A172 (cell line): ENCODE results near the gene ACTR5. TPM values are rescaled to one million over a fixed set of nuclear protein-coding genes. Genes with fewer than 3 reads are reported as not detected.

Source experiments
- DNase-seq: peaks from one replicate; pipeline ENCODE4 v3.0.0-alpha.2; 2015; ENCODE audit warnings: low spot score
- total RNA-seq: library from RNA; depleted of rRNA; stranded (reverse); fragments of >200 nt; shearing (Covaris generic); gene quantifications from 2 replicates; pipeline ENCODE4 v1.2.3, GENCODE V29; 2014

The ACTR5 gene
- total RNA-seq, 1 experiment from 2014 or later = 9.4 TPM

DNA sequence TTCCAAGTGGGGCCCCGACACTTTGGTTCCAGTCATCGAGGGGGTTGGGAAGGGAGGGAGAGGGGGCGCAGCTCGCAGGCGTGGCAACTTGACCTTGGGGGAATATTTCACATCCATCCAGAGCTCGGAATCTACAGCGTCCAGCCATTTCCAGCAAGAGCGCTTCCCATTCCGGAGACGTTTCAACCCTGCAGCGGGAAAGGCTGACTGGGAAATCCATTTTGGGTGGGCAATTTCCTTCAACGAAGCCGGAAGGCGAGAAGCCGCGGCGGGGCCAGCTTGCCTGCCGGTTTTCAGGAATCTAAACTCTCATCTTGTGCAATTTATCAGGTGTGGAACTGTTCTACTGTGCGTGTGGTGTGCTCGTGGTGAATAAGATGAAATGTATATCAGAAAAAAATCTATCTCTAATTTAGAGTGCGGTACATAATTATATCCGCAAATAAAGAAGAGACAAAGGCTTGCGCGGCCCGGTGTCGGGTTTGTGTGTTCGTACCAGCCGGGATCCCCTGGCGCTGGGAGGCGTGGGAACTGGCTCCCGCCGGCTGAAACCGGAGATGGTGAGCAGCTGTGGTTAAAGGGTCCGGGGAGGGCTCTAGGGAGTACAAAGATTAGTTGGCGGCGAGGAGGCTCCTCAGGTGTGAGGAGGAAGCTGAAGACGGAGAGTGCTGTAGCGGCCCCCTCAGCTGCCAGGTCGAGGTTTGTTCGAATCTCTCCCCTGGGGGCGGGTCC is 19.2 kb upstream of the ACTR5 start:
- DNase-seq = no peak

- DNase-seq = no peak
Measured at GRCh38 chr20:38729767-38730166, 18.5 kb upstream of the ACTR5 start.

- DNase-seq = no peak
Measured at GRCh38 chr20:38730167-38730988, 17.9 kb upstream of the ACTR5 start.

- DNase-seq = peak; percentile 31
Measured at GRCh38 chr20:38730989-38731737, 17.1 kb upstream of the ACTR5 start.

DNA sequence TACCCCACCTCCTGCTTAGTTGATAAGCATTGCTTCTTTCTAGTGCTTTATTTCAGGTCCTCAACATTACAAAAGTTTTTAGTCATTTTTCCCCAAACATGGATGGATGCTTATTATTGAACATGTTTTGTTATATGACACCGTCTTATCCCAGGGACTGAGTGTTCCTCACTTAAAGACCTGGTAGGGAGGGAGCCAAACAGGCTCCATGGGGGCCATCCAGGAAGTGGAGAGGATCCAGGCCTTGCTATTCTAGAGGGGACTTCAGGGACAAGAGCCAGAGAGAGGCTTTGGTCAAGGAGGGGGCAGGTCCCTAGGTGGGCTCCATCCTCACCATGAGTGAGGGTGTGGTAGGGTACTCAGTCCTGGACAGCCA is 16.5 kb upstream of the ACTR5 start:
- DNase-seq = no peak

GRCh38 chr20:38732981-38733380 is 15.3 kb upstream of the ACTR5 start:
- DNase-seq = no peak

- DNase-seq = no peak
Measured at GRCh38 chr20:38735172-38735571, 13.1 kb upstream of the ACTR5 start.

- DNase-seq = no peak
Measured at GRCh38 chr20:38737887-38738286, 10.4 kb upstream of the ACTR5 start.

DNA sequence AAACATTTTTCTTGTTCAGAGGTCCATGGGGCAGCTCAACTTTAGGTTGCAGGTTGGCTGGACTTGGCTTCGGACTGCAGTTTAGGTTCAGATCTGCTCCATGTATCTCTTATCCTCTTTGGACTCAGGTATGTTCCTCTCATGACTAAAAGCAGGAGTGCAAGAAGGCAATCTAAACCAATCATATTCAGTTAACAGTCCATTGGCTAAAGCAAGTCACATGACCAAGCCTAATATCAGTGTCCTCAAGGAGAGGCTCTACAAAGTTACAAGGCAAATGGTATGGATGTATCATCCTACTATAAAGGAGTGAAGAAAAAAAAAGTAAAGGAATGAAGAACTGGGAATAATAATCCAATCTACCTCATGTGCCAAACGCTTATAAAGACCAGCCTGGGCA is 2.5 kb upstream of the ACTR5 start:
- no peak for DNase-seq

DNA sequence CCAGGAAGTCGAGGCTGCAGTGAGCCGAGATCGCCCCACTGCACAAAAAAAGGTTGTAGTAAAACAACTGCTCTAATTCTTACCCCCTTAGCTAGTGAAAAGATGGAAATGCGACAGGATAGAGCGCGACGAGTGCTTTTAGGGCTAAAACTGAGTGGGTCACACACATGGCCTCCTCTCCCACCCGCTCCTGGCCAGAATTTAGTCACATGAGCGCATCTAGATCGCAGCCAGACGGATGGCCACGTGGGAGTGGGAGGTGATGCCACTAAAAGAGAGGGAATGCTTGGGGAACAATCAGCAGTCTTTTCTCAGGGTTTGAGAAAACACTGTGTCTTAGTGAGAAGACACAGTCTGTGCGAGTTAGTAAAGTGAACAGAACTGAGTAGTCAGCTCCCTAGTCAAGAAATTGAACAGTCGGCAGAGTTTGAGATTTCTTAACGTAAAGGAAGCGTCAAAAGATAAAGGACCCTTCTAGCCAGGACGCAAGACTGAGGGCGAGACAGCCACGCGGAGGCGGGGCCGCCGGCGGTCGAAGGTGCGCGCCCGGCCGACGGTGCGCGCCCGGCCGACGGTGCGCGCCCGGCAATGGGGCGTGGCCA is 664 bp upstream of the ACTR5 start:
- DNase-seq = no peak

GRCh38 chr20:38748861-38749149 is 545 bp downstream of the ACTR5 start:
- DNase-seq = no peak

DNA sequence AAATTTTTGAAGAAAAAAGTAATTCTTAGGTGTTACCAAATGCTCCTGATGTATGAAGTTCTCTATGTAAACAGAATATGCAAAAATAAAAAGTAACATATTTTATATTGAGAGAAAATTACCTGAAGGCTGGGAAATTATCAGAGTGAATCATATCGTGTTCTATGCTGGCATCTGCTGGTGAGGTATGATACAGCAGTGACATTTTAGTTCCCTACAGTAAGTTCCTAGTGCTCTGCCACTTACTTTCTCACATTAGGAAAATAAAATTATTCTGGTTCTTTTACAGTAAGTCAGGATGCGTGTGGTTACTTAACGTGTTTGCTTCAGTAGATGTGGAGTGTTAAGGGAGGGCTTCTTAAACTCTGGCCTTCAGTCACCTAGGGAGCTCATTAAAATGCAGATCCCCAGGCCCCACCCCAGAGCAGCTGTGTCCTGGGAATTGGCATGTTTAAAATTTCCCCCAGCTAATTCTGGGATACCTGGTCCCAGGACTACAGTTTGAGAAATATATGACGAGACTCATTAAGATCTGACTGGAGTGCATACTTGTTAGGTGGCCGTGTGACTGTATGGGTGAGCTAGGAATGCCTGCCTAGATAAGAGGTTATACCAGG is 3.2 kb downstream of the ACTR5 start:
- DNase-seq = peak; percentile 38

DNA sequence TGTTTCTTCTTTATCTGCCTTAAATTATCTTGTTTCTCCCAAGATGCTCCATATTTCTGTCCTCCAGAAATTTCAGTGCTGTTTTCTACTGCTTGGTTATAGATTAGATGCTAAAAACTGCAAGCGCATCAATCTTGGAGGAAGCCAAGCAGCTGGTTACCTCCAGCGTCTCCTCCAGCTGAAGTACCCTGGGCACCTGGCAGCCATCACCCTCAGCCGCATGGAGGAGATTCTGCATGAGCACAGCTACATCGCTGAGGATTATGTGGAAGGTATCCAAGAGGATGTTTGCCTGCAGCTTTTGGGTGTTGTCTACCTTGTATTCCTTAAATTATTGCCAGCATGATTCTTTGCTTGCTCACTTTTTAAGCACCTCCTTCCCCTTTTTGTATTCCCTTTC is 3.8 kb downstream of the ACTR5 start:
- DNase-seq = no peak

GRCh38 chr20:38754924-38755323 is 6.7 kb downstream of the ACTR5 start:
- DNase-seq = no peak

DNA sequence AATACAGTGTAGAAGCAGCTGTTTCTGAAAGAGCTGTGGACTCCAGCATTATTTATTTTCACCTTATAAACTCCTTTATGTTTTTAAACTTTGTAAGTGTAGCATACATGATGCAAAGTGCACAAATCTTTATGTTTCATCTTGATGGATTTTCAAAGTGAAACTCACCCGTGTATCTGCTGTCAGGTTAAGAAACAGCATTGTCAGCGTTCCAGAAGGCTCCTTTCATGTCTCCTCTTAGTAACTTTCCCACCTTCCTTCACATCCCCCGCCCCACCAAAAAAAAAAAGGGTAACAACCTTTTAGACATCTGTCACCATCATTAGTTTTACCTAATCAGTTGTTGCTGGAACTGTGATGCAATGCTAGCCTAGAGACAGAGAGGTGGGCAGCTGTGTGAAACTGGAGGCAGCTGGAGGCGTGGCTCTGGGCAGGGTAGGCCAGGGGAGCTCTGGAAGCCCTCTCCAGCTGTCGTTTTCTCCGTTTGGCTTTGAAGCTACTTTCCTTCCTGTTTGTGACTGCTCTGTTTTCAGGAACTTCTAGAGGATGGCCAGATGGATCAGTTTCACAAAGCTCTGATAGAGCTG is 7.2 kb downstream of the ACTR5 start:
- no peak for DNase-seq

DNA sequence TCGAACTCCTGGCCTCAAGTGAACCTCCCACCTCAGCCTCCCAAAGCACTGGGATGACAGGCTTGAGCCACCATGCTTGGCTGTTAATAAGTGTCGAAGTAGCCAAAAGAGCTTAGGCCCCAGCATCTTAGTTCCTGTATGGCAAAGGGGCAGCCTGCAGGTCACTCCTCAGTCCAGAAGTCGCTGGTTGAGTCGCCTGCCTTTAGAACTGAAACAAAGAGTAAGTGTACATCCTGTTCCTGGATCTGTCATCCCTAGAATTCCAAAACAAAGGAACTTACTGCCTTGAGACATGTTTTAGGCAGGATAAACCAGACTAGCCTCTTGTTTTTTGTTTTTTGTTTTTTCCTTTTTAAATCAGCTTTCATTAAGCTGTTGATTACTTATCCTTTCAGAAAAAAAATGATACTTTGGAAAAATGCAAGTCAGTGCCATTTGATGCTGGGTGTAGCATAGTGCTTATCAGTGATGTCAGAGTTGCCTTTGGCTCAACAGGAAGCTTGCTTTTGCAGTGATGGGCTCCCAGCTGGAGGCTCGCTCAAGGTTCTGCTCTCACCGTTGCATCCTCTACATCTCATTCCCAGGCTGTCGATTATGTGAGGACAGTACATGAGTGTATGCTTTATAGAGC is 9.0 kb downstream of the ACTR5 start:
- DNase-seq = no peak

DNA sequence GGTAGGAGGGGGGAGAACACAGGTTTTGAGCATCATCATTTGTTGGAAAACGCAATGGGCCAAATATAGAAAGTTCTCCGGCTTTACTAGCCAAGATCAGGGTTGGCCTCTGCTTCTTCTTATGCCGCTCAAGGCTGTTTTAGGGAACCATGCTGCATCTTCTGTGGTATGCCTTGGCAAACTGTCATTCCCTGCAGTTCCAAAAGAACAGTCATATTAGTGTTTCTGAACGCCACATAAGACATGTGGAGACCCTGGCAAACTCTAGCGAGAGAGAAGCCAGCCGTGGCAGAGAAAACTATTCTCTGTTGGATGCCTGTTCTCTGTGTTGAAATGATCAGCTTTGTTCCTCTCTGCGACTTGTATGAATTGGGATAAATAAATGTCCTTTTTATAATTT is 10.8 kb downstream of the ACTR5 start:
- no peak for DNase-seq

DNA sequence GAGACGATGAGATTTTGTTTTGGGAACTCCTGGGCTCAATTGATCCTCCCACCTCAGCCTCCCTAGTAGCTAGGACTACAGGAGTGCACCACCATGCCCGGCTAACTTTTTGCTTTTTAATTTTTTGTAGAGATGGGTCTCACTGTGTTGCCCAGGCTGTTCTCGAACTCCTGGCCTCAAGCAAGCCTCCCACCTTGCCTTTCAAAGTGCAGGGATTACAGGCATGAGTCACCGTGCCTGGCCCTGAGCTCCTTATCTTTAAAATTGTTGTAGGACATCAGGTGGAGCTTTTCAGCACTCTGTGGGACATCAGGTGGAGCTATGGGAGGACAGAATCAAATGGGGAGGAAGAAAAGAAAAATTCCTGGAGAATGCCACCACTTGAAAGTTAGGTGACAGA is 12.7 kb downstream of the ACTR5 start:
- no peak for DNase-seq

- no peak for DNase-seq
Measured at GRCh38 chr20:38762174-38762573, 13.9 kb downstream of the ACTR5 start.

GRCh38 chr20:38763616-38764015 is 15.4 kb downstream of the ACTR5 start:
- no peak for DNase-seq
